H54 (cell line): ENCODE data around the gene NTPCR.
"Not testable (repeated sequence)": the region's sequence is repeated elsewhere in the genome, so short reads cannot be mapped to it uniquely, and the experiment has no call there.

Experiments
- DNase-seq: peaks from one replicate; pipeline ENCODE4 v3.0.0; 2011; ENCODE audit warnings: low spot score, mixed read lengths; ENCODE audit not compliant: insufficient read length
- FAIRE-seq: peaks from 3 replicates; lab custom pipeline; 2011; peaks lifted over from hg19 to GRCh38; lab: Jason Lieb, UNC
- POLR2A ChIP-seq: IDR thresholded peaks from 2 replicates; pipeline ENCODE4 v1.6.1; 2011; ENCODE audit warnings: low read depth, mild to moderate bottlenecking, low read length

NTPCR gene

GRCh38 chr1:232991238-232991637, 40.8 kb downstream of the NTPCR start:
- FAIRE-seq (no peak), DNase-seq (no peak)
- TF ChIP-seq POLR2A, result no peak

- no peak for FAIRE-seq
- no peak for DNase-seq
- TF ChIP-seq POLR2A, result no peak
These were observed 41.8 kb downstream of the NTPCR start for GRCh38 chr1:232992227-232992626.

GRCh38 chr1:232993555-232993954, 43.1 kb downstream of the NTPCR start:
- TF ChIP-seq POLR2A, result no peak
- no peak for DNase-seq
- no peak for FAIRE-seq

- no peak for DNase-seq
- TF ChIP-seq POLR2A, result no peak
- no peak for FAIRE-seq
These were observed 44.8 kb downstream of the NTPCR start for GRCh38 chr1:232995189-232995588.

GRCh38 chr1:232996143-232996542, 45.7 kb downstream of the NTPCR start:
- TF ChIP-seq POLR2A, result no peak
- FAIRE-seq (no peak), DNase-seq (no peak)

GRCh38 chr1:232998138-232998537, 47.7 kb downstream of the NTPCR start:
- DNase-seq, result no peak

GRCh38 chr1:232998646-232999045, 48.2 kb downstream of the NTPCR start:
- no peak for DNase-seq
- no peak for FAIRE-seq
- no peak for TF ChIP-seq POLR2A

More at GRCh38 chr1:232998138-232998537, 47.7 kb downstream of the NTPCR start:
- no peak for TF ChIP-seq POLR2A
- FAIRE-seq, result no peak

- FAIRE-seq, result no peak
- DNase-seq, result no peak
- no peak for TF ChIP-seq POLR2A
These were observed 49.7 kb downstream of the NTPCR start for GRCh38 chr1:232999956-233000625.

GRCh38 chr1:233003638-233004037, 53.2 kb downstream of the NTPCR start:
- not testable (repeated sequence) for FAIRE-seq, DNase-seq

- DNase-seq, result no peak
- TF ChIP-seq POLR2A, result no peak
- FAIRE-seq, result no peak
These were observed 54.0 kb downstream of the NTPCR start for GRCh38 chr1:233004451-233004850.

- TF ChIP-seq POLR2A, result no peak
- no peak for FAIRE-seq
- no peak for DNase-seq
These were observed 54.7 kb downstream of the NTPCR start for GRCh38 chr1:233005156-233005555.

GRCh38 chr1:233005703-233006102, 55.3 kb downstream of the NTPCR start:
- no peak for TF ChIP-seq POLR2A
- DNase-seq (no peak), FAIRE-seq (no peak)

- DNase-seq, result no peak
- no peak for TF ChIP-seq POLR2A
- no peak for FAIRE-seq
These were observed 55.7 kb downstream of the NTPCR start for GRCh38 chr1:233006108-233006507.

- no peak for FAIRE-seq
- DNase-seq, result no peak
- no peak for TF ChIP-seq POLR2A
These were observed 56.1 kb downstream of the NTPCR start for GRCh38 chr1:233006541-233006973.

GRCh38 chr1:233010146-233010545, 59.7 kb downstream of the NTPCR start:
- TF ChIP-seq POLR2A, result no peak
- FAIRE-seq (no peak), DNase-seq (no peak)
